ENCODE measurements around the gene AHNAK2. TPM values are rescaled to one million over a fixed set of nuclear protein-coding genes. Genes with fewer than 3 reads are reported as not detected.
"Not testable (repeated sequence)": the region's sequence is repeated elsewhere in the genome, so short reads cannot be mapped to it uniquely, and the experiment has no call there.

Gene AHNAK2
- total and polyA plus RNA-seq, 9 donors, result 6.6 to 24.0 (median 18.9) TPM

DNA sequence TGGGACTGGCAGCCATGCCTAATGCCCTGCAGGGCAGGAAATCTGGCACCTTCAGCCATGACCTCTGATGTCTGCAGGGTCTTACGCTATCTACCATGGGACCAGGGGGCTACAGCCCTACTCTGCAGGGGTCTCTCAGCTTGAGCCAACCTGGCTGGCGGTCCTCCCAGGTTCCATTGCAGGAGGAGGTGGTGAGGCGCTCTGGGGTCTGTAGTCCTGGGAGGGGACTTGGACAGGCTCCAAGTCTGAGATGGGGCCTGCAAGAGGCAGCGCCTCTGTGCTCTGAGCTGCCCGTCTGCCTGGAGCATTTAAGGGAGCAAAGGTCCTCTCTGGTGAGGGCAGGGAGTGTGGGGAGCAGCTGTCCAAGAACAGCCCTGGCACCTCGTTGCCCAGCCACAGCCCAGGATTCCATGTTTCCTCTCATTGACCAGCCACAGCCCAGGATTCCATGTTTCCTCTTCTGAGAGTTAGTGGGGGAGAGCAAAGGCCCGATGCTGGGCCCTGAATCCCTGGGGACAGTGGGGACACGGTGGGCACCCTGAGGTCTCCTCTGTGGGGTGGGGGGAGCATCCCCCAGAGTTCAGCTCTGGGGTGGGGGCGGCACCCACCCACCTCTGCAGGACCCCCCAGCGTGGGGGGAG lies 52.8 kb downstream of the AHNAK2 start:
- H3K4me3 ChIP-seq (ENCODE audit: low read length), result peak overlapping the region; percentile 15
- H3K36me3 ChIP-seq (ENCODE audit: control insufficient read depth, insufficient read depth, low read length), result no peaks in the 10 kb centered on the region
- peaks cover 8% of the 10 kb centered on the region for H3K9me3 ChIP-seq (replicated peaks; ENCODE audit: control insufficient read depth, low read depth, low read length)
- 47% methylated on average over 5 of the region's 10 CpGs for WGBS (ENCODE audit: insufficient coverage)
- peaks cover 2% of the 10 kb centered on the region for H3K27me3 ChIP-seq (ENCODE audit: control insufficient read depth, insufficient read depth, low read length)
- H3K27ac ChIP-seq (ENCODE audit: low read length), result no peak overlapping the region
- DNase-seq, result no peak
- H3K4me1 ChIP-seq (ENCODE audit: control insufficient read depth, insufficient read depth, low read length), result peaks cover 25% of the 10 kb centered on the region

DNA sequence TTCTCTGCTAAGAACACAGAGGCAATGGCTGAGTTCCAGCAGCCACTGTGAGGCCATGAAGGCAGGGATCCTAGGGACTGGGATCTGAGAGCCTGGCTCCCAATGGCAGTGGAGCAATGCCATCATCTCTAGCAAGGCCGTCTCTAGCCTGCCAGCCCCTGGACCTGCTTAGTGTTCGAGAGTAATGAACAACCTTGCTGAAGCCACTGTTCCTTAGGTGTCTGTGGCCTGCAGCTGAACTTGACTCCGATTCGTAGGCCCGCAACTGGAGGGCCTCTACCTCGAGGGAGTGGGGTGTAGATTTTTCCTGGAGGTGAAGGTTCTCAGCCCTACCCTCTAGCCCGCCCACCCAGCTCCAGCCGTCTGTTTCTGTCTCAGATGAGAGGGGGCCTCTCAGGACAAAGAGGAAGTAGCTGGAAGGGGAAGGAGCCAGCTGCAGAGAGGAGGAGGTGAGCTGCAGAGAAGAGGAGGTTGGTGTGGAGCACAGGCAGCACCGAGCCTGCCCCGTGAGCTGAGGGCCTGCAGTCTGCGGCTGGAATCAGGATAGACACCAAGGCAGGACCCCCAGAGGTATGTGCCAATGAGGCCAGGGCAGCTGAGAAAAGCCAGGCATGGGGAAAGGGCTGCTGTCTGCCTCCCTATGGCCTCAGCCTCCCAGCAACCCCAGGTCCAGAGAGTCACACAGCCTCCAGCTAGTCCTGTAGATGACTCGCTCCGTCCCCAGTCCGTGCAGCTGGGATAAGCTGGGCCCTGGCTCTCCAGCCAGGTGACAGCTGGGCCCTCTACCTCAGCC lies 53.6 kb downstream of the AHNAK2 start, which contains the start of gene PLD4:
Gene PLD4, plus strand, starts transcription at position 459 of the 793 bp plus-strand sequence. CDS start 2,262 bp downstream, outside the sequence.
- Histone ChIP-seq H3K4me1 (ENCODE audit: control insufficient read depth, insufficient read depth, low read length) (peaks cover 24% of the 10 kb centered on the region), H3K27me3 (ENCODE audit: control insufficient read depth, insufficient read depth, low read length) (peaks cover 2% of the 10 kb centered on the region), H3K9me3 (replicated peaks; ENCODE audit: control insufficient read depth, low read depth, low read length) (peaks cover 8% of the 10 kb centered on the region), H3K36me3 (ENCODE audit: control insufficient read depth, insufficient read depth, low read length) (no peaks in the 10 kb centered on the region), H3K27ac (ENCODE audit: low read length) (no peak within 1 kb of the TSS), H3K4me3 (ENCODE audit: low read length) (peak within 1 kb of the TSS; percentile 15)
- no peak for DNase-seq
- WGBS (ENCODE audit: insufficient coverage), result 50% methylated on average over 9 of the region's 14 CpGs

- 100% methylated on average over 1 of the region's 4 CpGs for WGBS (ENCODE audit: insufficient coverage)
- no peak for DNase-seq
- peaks cover 2% of the 10 kb centered on the region for H3K27me3 ChIP-seq (ENCODE audit: control insufficient read depth, insufficient read depth, low read length)
Measured at GRCh38 chr14:104923640-104924420, 54.3 kb downstream of the AHNAK2 start.

DNA sequence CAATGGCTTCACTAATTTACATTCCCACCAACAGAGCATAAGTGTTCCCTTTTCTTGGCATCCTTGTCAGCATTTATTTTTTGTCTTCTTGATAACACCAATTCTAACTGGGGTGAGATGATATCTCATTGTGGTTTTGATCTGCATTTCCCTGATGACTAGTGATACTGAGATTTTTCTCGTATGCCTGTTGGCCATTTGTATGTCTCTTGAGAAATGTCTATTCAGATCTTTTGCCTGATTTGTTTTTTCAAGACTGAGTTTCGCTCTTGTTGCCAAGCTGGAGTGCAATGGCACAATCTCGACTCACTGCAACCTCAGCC lies 58.2 kb downstream of the AHNAK2 start:
- peaks cover 6% of the 10 kb centered on the region for H3K27me3 ChIP-seq (ENCODE audit: control insufficient read depth, insufficient read depth, low read length)
- peaks cover 1% of the 10 kb centered on the region for H3K4me1 ChIP-seq (ENCODE audit: control insufficient read depth, insufficient read depth, low read length)
- no peak overlapping the region for H3K27ac ChIP-seq (ENCODE audit: low read length)
- no peak for DNase-seq
- H3K9me3 ChIP-seq (replicated peaks; ENCODE audit: control insufficient read depth, low read depth, low read length), result peaks cover 8% of the 10 kb centered on the region
- WGBS (ENCODE audit: insufficient coverage), result 58% methylated on average over 3 of the region's 3 CpGs
- H3K4me3 ChIP-seq (ENCODE audit: low read length), result no peak overlapping the region
- H3K36me3 ChIP-seq (ENCODE audit: control insufficient read depth, insufficient read depth, low read length), result no peaks in the 10 kb centered on the region

More at GRCh38 chr14:104923640-104924420, 54.3 kb downstream of the AHNAK2 start:
- H3K4me3 ChIP-seq (ENCODE audit: low read length), result no peak overlapping the region
- H3K9me3 ChIP-seq (replicated peaks; ENCODE audit: control insufficient read depth, low read depth, low read length), result peaks cover 8% of the 10 kb centered on the region
- no peak overlapping the region for H3K27ac ChIP-seq (ENCODE audit: low read length)
- H3K4me1 ChIP-seq (ENCODE audit: control insufficient read depth, insufficient read depth, low read length), result peaks cover 24% of the 10 kb centered on the region
- no peaks in the 10 kb centered on the region for H3K36me3 ChIP-seq (ENCODE audit: control insufficient read depth, insufficient read depth, low read length)

DNA sequence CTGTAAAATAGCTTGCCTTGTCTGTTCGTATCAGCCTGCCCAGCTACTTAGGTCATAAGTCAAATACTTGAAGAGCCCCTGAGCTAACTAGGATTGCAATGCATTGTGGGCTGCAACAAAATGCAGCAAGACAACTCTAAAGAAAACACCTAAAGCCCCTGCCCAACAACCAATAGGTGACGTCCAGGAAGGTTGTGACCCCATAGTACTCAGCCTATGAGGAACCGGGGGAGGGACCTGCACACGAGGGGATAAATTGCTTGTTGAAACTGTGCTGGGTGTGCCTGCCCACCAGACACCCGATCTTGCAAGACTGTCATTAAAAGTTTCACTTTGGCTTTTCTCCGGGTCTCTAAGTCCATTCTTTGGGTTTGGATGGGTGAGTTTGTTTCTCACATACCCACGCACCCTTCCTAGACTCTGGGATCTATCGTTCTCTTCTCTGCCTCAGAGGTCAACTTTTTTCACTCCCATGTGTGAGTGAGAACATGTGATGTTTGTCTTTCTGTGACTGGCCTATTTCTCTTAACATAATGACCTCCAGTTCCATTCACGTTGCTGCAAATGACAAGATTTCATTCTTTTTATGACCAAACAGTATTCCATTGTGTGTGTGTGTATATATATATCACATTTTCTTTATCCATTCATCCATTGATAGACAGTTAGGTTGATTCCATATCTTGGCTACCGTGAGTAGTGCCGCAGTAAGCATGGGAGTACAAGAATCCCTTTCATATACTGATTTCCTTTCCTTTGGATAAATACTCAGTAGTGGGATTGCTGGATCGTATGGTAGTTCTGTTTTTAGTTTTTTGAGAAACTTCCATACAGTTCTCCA lies 58.8 kb downstream of the AHNAK2 start:
- no CpG with 5 or more reads among the region's 12 CpGs for WGBS (ENCODE audit: insufficient coverage)
- DNase-seq; H3K36me3 ChIP-seq (ENCODE audit: control insufficient read depth, insufficient read depth, low read length); H3K27me3 ChIP-seq (ENCODE audit: control insufficient read depth, insufficient read depth, low read length); H3K4me1 ChIP-seq (ENCODE audit: control insufficient read depth, insufficient read depth, low read length); H3K9me3 ChIP-seq (replicated peaks; ENCODE audit: control insufficient read depth, low read depth, low read length); H3K4me3 ChIP-seq (ENCODE audit: low read length); H3K27ac ChIP-seq (ENCODE audit: low read length): not testable (repeated sequence)

GRCh38 chr14:104917993-104918392 lies 60.2 kb downstream of the AHNAK2 start:
- Histone ChIP-seq H3K27me3 (ENCODE audit: control insufficient read depth, insufficient read depth, low read length) (peaks cover 12% of the 10 kb centered on the region), H3K36me3 (ENCODE audit: control insufficient read depth, insufficient read depth, low read length) (no peaks in the 10 kb centered on the region), H3K4me1 (ENCODE audit: control insufficient read depth, insufficient read depth, low read length) (no peaks in the 10 kb centered on the region), H3K27ac (ENCODE audit: low read length) (no peak overlapping the region), H3K9me3 (replicated peaks; ENCODE audit: control insufficient read depth, low read depth, low read length) (no peaks in the 10 kb centered on the region), H3K4me3 (ENCODE audit: low read length) (no peak overlapping the region)
- no peak for DNase-seq
- WGBS (ENCODE audit: insufficient coverage), result 50% methylated on average over 1 of the region's 4 CpGs

GRCh38 chr14:104917116-104917515 lies 61.1 kb downstream of the AHNAK2 start:
- H3K4me1 ChIP-seq (ENCODE audit: control insufficient read depth, insufficient read depth, low read length), result no peaks in the 10 kb centered on the region
- no peaks in the 10 kb centered on the region for H3K36me3 ChIP-seq (ENCODE audit: control insufficient read depth, insufficient read depth, low read length)
- WGBS (ENCODE audit: insufficient coverage), result 92% methylated on average over 7 of the region's 9 CpGs
- no peak for DNase-seq
- peaks cover 3% of the 10 kb centered on the region for H3K9me3 ChIP-seq (replicated peaks; ENCODE audit: control insufficient read depth, low read depth, low read length)
- H3K4me3 ChIP-seq (ENCODE audit: low read length), result no peak overlapping the region
- no peak overlapping the region for H3K27ac ChIP-seq (ENCODE audit: low read length)
- H3K27me3 ChIP-seq (ENCODE audit: control insufficient read depth, insufficient read depth, low read length), result peaks cover 12% of the 10 kb centered on the region

DNA sequence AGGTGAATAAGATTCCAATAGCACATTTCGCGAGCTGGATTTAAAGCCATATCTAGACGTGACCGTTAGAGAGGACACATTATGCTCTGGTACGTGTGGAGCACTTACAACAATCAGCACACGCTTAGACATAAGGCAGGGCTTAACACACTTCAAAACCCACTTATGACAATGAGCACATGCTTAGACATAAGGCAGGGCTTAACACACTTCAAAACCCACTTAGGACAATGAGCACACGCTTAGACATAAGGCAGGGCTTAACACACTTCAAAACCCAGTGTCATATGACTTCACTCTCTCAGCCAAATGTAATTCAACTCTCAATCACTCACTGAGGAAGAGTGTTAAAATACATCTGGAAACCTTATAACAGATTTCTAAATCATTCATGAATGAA lies 64.7 kb downstream of the AHNAK2 start:
- no peak overlapping the region for H3K4me3 ChIP-seq (ENCODE audit: low read length)
- H3K27me3 ChIP-seq (ENCODE audit: control insufficient read depth, insufficient read depth, low read length), result peaks cover 17% of the 10 kb centered on the region
- H3K9me3 ChIP-seq (replicated peaks; ENCODE audit: control insufficient read depth, low read depth, low read length), result peaks cover 15% of the 10 kb centered on the region
- H3K27ac ChIP-seq (ENCODE audit: low read length), result no peak overlapping the region
- no peaks in the 10 kb centered on the region for H3K4me1 ChIP-seq (ENCODE audit: control insufficient read depth, insufficient read depth, low read length)
- no peaks in the 10 kb centered on the region for H3K36me3 ChIP-seq (ENCODE audit: control insufficient read depth, insufficient read depth, low read length)
- WGBS (ENCODE audit: insufficient coverage), result 73% methylated on average over 5 of the region's 7 CpGs
- no peak for DNase-seq

GRCh38 chr14:104912053-104912452 lies 66.1 kb downstream of the AHNAK2 start:
- DNase-seq, result no peak
- Histone ChIP-seq H3K27me3 (ENCODE audit: control insufficient read depth, insufficient read depth, low read length) (peaks cover 22% of the 10 kb centered on the region), H3K4me1 (ENCODE audit: control insufficient read depth, insufficient read depth, low read length) (no peaks in the 10 kb centered on the region), H3K36me3 (ENCODE audit: control insufficient read depth, insufficient read depth, low read length) (no peaks in the 10 kb centered on the region), H3K27ac (ENCODE audit: low read length) (no peak overlapping the region), H3K4me3 (ENCODE audit: low read length) (no peak overlapping the region), H3K9me3 (replicated peaks; ENCODE audit: control insufficient read depth, low read depth, low read length) (peaks cover 15% of the 10 kb centered on the region)
- WGBS (ENCODE audit: insufficient coverage), result no CpG with 5 or more reads among the region's 3 CpGs
